K562 (cell line): ENCODE results near the gene PRRT2. TPM values are rescaled to one million over a fixed set of nuclear protein-coding genes. Genes with fewer than 3 reads are reported as not detected.
A peak's percentile ranks its signal among the peaks of the same experiment; 100 is the strongest.

Experiments
- CBX5 ChIP-seq: IDR thresholded peaks from 2 replicates; pipeline ENCODE4 v1.6.1; 2014; ENCODE audit warnings: low read depth, borderline replicate concordance
- CEBPZ ChIP-seq: fragments of 150-350 bp; IDR thresholded peaks from 2 replicates; pipeline ENCODE4 v1.6.1; 2014; ENCODE audit warnings: low read depth, mild to moderate bottlenecking, low read length, borderline replicate concordance
- DLX4 ChIP-seq: fragments of 250-450 bp; sonication (Bioruptor Pico); IDR thresholded peaks from 2 replicates; pipeline ENCODE4 v1.6.1; 2021; ENCODE audit warnings: mild to moderate bottlenecking
- EHMT2 ChIP-seq: fragments of 450-650 bp; IDR thresholded peaks from 2 replicates; pipeline ENCODE4 v1.6.1; 2018; ENCODE audit warnings: antibody characterized with exemption
- ELK1 ChIP-seq: sonication (generic); formaldehyde crosslinking; IDR thresholded peaks from 2 replicates; pipeline ENCODE4 v1.8.1; 2022; ENCODE audit warnings: missing genetic modification reagents
- FOSL1 ChIP-seq: fragments of 200-800 bp; sonication (Bioruptor generic); conservative IDR thresholded peaks from 2 replicates; pipeline ENCODE4 v1.6.1; 2016; ENCODE audit warnings: missing genetic modification characterization, missing compliant biosample characterization
- FUS ChIP-seq: fragments of 200-400 bp; formaldehyde crosslinking; optimal IDR thresholded peaks from 2 replicates; pipeline ENCODE3; 2017; ENCODE audit warnings: low read depth, low read length
- GTF3C2 ChIP-seq: IDR thresholded peaks from 3 replicates; pipeline ENCODE4 v1.6.1; 2011; ENCODE audit warnings: borderline replicate concordance, mild to moderate bottlenecking, moderate library complexity; ENCODE audit not compliant: insufficient read length; ENCODE audit errors: extremely low read depth
- HDGF ChIP-seq: fragments of 450-650 bp; IDR thresholded peaks from 2 replicates; pipeline ENCODE4 v1.6.1; 2016
- HLTF ChIP-seq: fragments of 450-650 bp; IDR thresholded peaks from 2 replicates; pipeline ENCODE4 v1.6.1; 2016
- HNRNPH1 ChIP-seq: fragments of 200-400 bp; formaldehyde crosslinking; optimal IDR thresholded peaks from 2 replicates; pipeline ENCODE3; 2017; ENCODE audit warnings: low read depth, mild to moderate bottlenecking, low read length, moderate library complexity
- MTA3 ChIP-seq: fragments of 450-650 bp; formaldehyde crosslinking; IDR thresholded peaks from 2 replicates; pipeline ENCODE4 v1.6.1; 2017; ENCODE audit warnings: mild to moderate bottlenecking, borderline replicate concordance
- NR4A1 ChIP-seq, 2 experiments: fragments of 250-450 bp in 1 of 2; fragments of 450-650 bp in 1 of 2; sonication (Bioruptor Pico) in 1 of 2; IDR thresholded peaks; 2 replicates each; pipeline versions ENCODE4 v1.4.0 to v1.6.1; 2016 to 2020; ENCODE audit warnings: mild to moderate bottlenecking in 2 of 2, missing compliant biosample characterization in 1 of 2, missing genetic modification characterization in 1 of 2, moderate library complexity in 1 of 2
- SPI1 ChIP-seq: IDR thresholded peaks from 2 replicates; pipeline ENCODE4 v1.6.1; 2011; ENCODE audit warnings: low read depth, low read length, control low read depth, borderline replicate concordance
- ZFP36 ChIP-seq: fragments of 150-350 bp; IDR thresholded peaks from 2 replicates; pipeline ENCODE4 v1.6.1; 2018; ENCODE audit warnings: low read length, low read depth; ENCODE audit not compliant: partially characterized antibody
- ZNF347 ChIP-seq: fragments of 450-650 bp; formaldehyde crosslinking; IDR thresholded peaks from 2 replicates; pipeline ENCODE4 v1.4.0; 2020; ENCODE audit warnings: low read depth, mild to moderate bottlenecking, moderate library complexity
- ZNF431 ChIP-seq: sonication (generic); formaldehyde crosslinking; IDR thresholded peaks from 2 replicates; pipeline ENCODE4 v1.8.0; 2022; ENCODE audit warnings: mild to moderate bottlenecking, missing genetic modification reagents
- polyA plus RNA-seq, 8 experiments: library from polyadenylated mRNA; depleted of rRNA in 4 of 8; stranded (reverse) in 5 of 8; unstranded in 3 of 8; fragments of >200 nt; fragmentation: Nextera tagmentation in 2 of 8; fragmentation: Illumina TruSeq in 1 of 8; extraction: Ambion mirVana in 2 of 8; extraction: Trizol in 1 of 8; gene quantifications; 2 replicates each; pipeline versions ENCODE4 v1.2.1 to v1.2.3, GENCODE V29; 2011 to 2014; ENCODE audit warnings: inconsistent platforms in 1 of 8, missing spikeins in 1 of 8
- total RNA-seq, 7 experiments: library from RNA; depleted of rRNA in 6 of 7; stranded (reverse); fragments of >200 nt in 6 of 7; fragmentation: Illumina TruSeq in 2 of 7; extraction: Trizol in 2 of 7; gene quantifications; 2 replicates each; pipeline versions ENCODE4 v1.2.1 to v1.2.3, GENCODE V29; 2011 to 2021; ENCODE audit warnings: low replicate concordance in 1 of 7

The PRRT2 gene
- total and polyA plus RNA-seq, 9 of the 15 experiments (the other 6 are each of a cell fraction or from before 2014, with no cell fraction given), result 0.11 to 1.0 (median 0.42) TPM; not detected in 2

- no peak for TF ChIP-seq ZNF347 (CRISPR knock-in tag)
- no peak for TF ChIP-seq ELK1
- no peak for TF ChIP-seq HDGF
- TF ChIP-seq EHMT2, result no peak
- peak; percentile 24 for TF ChIP-seq FOSL1 (tag)
- peak; percentile 22 for TF ChIP-seq ZFP36
- peak; percentile 87; the same call in 1 of the 2 replicates for TF ChIP-seq MTA3
- TF ChIP-seq FUS, result no peak
- TF ChIP-seq GTF3C2, result no peak
- TF ChIP-seq CEBPZ, result no peak
- TF ChIP-seq DLX4 (CRISPR knock-in tag), result no peak
- TF ChIP-seq NR4A1 (CRISPR knock-in tag; IDR thresholded peaks at IDR 0.05), result peak; percentile 89; the same call in 1 of the 2 replicates
- TF ChIP-seq NR4A1 (tag; IDR thresholded peaks at IDR 0.05), result no peak; the same call in 1 of the 2 replicates
- no peak for TF ChIP-seq HNRNPH1
- no peak for TF ChIP-seq ZNF431
- TF ChIP-seq CBX5, result no peak; the same call in 1 of the 2 replicates
- TF ChIP-seq HLTF, result 0 out of 2 replicates have a peak, but pooled peaks have one; percentile 46
- TF ChIP-seq SPI1, result peak; percentile 90
Observed at GRCh38 chr16:29815793-29816693, 4.0 kb downstream of the PRRT2 start, which contains the start of gene PAGR1 (continued).
